ENCODE data around the gene UBLCP1.
A peak's percentile ranks its signal among the peaks of the same experiment; 100 is the strongest.
"Not testable (repeated sequence)": the region's sequence is repeated elsewhere in the genome, so short reads cannot be mapped to it uniquely, and the experiment has no call there.

UBLCP1 gene, protein sequence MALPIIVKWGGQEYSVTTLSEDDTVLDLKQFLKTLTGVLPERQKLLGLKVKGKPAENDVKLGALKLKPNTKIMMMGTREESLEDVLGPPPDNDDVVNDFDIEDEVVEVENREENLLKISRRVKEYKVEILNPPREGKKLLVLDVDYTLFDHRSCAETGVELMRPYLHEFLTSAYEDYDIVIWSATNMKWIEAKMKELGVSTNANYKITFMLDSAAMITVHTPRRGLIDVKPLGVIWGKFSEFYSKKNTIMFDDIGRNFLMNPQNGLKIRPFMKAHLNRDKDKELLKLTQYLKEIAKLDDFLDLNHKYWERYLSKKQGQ

DNA sequence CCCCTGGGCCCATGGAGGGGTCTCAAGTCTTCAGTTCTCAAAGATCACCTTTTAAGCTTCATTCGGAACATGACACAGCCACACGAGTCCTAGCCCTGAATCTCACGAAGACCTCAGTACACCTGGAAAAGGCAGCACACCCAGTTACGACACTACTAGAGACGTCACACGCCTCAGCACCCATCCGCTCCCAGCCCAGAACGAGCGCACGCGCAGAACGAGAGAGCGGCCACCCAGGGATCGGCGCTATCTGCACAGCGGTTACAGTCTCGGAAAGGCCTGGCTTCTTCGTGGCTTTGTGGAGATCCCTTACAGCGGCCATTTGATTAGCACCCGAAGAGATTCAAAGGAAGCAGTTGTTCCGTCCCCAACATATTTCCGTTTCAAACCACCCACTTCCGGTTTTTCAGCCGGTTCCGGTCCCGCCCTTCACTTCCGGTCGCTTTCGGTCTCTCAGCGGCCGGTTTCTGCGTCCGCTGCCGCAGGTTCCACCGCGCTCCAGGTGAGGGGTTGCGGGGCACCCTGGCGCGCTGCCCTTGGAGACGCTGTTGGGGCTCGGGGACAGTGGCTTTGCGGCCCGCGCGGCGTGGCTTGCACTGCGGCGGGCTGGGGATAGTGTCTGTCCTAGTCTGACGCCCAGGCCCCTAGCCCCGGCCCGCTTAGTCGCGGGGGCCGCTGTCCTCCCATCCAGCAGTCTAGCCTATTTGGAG is at the start of gene UBLCP1:
Gene UBLCP1 (plus strand): TSS at position 432 of the 710 bp plus-strand sequence. CDS start 5,626 bp downstream, outside the sequence.
- DNase-seq, result peak; percentile 85

DNA sequence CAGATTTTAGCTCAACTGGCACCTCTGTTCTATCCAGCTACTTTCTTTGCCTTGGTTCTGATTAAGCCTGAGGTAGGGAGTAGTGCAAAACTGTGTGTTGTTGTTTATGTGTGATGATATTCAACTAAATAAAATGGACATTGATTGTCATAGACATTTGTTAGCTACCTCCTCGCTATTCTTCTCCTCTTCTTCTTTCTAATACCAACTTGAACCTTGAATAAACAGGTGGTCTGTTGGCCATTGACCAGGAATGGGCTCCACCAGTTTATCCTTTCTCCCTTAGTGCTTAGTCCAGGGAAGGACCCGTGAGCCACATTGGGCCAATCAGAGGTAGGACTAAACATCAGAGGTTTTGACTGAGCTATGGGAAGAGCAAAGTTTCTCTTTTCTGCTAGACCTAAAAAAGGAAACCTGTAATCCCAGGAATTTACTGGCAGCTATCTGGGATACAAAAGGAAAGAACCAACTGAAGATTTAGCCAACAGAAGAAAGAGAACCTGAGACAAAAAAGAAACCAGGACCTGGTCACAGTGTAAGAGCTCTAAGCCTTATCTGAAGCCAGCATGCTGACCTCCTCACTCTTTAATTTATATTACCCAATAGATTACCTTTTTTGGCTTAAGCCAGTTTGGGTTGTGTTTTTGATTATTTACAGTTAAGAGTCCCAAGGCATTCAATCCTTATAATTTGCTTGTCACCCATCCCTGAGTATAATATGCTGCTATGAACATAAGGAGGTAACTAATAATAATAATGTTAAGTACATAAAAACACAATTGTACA is 48.4 kb upstream of the UBLCP1 start:
- no peak for DNase-seq

DNA sequence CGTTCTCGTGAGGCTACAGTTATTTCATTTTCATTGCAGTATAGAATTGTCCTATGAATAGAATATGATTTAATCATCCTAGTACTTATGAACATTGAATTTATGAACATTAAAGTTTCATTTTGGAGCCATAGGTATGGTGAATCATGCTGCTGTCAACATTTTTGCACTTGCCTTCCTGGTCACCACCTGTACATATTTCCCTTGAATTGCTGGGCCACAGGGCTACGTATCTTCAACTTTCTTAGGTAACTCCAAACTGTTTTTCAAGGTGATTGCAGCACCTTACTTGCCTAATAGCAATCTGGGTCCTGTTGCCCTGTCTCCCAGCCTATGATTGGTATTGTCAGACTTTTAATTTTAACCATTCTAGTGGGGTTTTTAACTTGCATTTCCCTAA is 47.2 kb upstream of the UBLCP1 start:
- no peak for DNase-seq

DNA sequence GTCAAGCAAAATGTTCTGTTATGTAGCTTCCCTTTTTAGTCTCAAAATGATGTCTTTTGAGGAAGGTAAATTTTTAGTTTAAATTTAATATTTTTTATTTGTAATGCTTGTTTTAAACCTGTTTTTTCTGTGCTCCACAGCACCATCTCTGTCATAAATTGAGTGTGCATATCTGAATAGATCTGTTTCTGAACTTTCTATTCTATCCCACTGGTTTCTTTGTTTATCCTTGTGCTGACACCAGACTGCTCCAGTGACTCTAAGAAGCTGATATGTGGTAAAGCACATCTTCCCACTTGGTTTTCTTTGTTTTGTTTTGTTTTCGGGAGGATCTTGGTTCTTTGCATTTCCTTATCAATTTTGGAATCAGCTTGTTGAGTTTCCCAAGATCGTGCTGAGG is 46.6 kb upstream of the UBLCP1 start:
- DNase-seq, result no peak

DNA sequence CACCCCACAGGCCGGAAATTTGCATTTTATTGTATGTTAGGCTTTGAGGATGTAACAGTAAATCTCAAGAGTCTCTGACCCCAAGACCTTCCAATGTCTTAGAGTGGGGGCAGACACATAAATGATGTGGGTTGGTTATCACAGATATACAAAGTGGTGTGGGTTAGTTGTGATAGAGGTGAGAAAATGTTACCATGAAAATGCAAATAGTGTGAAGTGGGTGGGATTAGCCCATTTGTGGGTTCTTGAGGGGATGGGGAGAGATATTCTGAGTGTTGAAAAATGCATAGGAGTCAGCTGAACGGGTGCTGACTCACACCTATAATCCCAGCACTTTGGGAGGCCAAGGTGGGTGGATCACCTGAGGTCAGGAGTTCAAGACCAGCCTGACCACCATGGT is 45.9 kb upstream of the UBLCP1 start:
- no peak for DNase-seq

DNA sequence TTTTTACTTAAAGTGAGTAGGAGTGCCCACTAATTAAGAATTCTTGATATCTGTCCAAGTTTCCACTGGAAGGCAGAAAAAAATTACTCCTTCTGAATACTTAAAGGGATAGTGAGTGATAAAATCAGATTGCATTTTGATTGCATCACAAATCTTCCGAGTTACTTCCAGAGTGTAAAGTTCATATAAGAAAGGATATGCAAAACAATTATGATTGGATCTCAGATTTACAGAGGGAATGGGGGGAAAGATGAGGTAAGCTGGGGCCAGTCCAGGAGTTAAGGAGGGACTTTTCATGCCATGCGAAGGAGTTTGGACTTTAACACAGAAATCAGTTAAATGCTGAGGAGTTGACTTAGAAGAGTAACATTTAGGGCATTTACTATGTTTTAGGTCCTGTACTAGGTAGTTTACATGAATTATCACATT is 44.5 kb upstream of the UBLCP1 start:
- no peak for DNase-seq

DNA sequence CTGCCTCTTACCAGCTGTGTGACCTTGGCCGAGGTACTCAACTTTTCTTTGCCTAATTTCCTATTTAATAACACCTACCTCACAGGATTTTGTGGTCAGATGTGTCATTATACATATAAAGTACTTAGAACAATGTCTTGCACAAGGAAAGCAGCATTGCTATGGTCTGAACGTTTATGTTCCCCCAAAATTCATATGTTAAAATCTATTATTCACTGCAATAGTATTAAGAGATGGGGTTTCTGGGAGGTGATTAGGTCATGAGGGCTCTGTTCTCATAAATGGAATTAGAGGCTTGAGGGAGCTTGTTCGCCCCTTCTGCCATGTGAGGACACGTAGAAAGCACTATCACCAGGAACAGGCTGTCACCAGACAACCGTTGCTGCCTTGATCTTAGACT is 42.9 kb upstream of the UBLCP1 start:
- DNase-seq, result no peak

DNA sequence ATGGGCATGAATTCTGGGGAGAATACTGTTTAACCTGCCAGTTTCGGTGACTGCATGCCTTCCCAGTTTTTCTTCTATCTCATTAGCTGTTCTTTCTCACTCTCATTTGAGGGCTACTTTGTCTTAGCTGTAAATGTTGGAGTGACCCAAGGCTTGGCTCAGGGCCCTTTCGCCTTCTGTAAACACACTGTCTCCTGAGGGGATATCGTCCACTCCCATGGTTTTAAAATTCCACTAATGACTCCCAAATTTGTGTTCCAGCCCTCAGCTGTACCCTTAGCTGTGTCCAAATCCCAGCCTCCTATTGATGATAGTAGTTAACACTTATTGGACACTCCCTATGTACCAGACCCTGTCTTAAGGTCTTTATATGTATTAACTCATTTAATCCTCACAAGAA is 39.6 kb upstream of the UBLCP1 start:
- no peak for DNase-seq

DNA sequence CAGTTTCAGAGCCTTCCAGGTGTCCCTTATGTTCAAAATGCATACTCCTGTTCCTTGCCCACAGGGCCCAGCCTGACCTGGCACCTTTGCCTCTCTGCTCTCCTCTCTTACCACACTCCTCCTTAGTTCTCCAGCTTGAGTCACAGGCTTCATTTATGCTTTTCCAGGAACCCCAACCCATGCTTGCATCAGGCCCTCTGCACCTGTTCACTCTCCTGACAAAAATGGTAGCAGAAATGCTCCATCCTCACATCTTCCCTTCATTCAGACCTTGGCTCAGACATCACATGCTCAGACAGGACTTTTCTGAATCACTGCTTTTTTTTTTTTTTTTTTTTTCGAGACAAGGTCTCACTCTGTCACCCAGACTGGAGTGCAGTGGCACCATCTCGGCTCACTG is 38.6 kb upstream of the UBLCP1 start:
- no peak for DNase-seq

DNA sequence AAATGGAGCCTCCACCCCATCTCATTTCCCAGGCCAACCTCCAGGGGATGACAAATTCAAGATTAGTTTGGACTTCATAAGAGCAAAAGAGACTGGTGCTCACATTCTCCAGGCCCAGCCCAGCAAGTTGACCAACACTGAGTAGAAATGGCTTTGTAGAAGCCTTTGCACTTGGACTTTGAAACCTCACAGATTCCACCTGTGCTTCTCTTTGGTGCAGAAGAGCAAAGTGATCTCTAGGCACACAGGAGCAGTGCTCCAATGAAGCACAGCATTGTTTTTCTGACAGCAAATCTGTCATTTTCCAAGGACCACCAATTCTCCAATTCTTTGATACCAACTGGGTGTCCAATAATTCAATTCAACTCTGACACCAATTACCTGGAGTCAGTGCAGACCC is 36.6 kb upstream of the UBLCP1 start:
- DNase-seq, result no peak

DNA sequence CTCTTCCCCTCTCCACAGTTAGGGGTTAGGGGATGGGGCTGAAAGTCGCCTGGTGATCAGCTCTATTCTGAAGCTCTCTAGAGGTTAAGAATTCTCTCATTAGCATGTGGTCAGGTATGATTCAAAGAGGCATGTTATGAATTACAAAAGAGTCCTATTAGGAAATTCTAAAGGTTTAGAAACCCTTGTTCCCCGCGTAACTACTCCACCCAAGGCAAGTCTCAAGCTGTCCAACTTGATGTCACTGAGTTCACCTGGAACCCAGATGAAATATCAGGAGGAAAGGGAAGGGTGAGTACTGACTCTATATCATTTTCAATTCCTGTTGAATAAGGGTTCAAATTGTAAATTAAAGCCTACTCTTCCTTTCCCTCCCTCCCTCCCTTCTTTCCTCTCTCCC is 35.6 kb upstream of the UBLCP1 start:
- no peak for DNase-seq

DNA sequence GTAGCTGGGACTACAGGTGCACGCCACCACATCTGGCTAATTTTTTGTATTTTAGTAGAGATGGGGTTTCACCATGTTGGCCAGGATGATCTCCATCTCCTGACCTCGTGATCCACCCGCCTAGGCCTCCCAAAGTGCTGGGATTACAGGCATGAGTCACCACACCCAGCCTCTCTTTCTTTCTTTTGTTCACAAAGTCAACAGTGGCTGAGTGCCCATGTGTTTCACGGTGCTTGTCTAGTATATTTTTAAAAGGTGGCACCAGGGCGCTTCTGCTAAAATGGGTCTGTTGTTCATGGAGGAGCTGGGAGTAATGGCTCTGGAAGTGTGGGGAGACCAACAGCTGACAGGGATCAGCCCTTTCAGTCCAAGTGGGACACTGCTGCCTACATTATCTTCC is 35.0 kb upstream of the UBLCP1 start:
- not testable (repeated sequence) for DNase-seq

DNA sequence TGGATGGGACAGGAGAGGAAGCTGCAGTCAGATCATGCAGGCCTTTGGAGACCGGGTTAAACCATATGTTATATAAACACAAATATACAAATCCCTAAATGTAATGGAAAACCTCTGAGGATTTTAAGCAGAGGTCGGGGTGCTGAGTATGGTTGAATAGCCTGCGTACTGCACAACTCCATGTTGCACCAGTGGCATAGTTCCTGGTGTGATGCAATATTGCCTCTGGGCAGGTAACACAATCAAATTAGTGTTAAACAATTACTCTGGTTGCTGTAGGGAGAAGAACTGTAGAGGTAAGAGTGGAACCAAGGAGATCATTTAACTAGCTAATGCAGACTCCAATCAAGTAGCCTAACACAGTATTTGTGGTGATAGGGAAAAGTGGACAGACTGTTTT is 32.4 kb upstream of the UBLCP1 start:
- no peak for DNase-seq

DNA sequence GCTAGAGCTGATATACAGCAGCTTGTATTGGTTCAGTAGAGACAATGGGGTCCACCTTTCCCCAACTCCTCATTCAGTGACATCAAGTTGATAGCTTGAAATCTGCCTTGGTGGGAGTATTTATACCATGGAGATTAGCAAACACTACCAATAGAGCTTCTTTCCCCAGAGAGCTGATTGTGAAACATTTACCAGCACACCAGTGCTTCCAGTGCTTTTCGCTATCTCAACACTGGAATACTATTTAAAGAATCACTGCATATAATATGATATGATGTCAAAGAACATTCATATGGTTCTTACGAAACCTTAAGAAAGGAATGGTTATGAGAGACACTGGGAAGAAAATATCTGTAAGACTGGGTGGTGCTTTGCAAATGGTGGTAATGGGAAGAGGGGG is 31.9 kb upstream of the UBLCP1 start:
- no peak for DNase-seq

DNA sequence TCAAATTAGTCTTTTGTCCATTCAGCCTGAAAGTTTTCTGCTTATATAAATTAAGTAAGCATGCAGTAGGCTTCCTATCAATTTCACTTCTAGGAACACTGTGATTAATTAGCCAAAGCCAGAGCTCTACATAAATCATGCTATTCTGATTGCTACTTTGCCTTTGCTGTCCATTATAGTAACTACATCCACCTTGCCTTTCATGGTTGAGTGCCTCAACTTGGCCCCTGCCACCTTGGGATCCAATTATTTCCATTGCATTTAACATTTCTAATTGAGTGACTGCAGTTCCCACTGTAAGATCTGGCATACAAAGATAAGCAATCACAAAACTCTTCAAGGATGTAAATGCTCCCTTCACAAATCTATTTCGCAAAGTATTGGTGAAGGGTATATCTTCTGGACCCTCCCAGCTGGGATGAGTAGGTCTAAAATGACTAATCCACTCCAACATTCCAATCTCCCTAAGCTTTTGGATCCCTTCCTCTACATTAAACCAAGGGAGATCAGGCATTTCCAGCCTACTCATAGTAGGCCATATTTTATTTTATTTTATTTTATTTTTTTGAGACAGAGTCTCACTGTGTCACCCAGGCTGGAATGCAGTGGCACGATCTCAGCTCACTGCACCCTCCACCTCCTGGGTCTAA is 27.1 kb upstream of the UBLCP1 start:
- not testable (repeated sequence) for DNase-seq

DNA sequence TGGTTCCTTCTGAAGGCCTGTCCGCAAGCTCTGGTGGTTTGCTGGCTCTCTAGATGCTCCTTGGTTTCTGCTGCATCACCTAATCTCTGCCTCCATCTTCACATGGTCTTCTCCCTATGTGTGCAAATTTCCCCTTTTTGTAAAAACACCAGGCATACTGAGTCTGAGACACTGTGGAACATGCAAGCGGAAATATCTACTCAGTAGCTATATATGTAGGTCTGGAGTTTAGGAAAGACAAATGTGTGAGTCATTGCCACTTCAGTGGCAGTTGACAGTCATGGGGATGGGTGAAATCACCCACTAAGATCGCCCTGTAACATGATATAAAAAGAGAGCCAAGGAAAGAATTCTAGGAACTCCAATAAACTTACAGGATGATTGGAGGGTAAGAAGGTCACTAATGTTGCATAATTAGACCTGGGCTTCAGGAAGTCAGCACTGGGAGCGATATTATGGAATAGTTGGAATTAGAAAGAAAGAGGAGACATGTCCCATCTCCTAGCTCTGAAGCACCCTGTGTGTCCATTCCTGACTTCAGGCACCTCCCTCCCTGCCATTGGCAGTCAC is 22.7 kb upstream of the UBLCP1 start:
- no peak for DNase-seq

DNA sequence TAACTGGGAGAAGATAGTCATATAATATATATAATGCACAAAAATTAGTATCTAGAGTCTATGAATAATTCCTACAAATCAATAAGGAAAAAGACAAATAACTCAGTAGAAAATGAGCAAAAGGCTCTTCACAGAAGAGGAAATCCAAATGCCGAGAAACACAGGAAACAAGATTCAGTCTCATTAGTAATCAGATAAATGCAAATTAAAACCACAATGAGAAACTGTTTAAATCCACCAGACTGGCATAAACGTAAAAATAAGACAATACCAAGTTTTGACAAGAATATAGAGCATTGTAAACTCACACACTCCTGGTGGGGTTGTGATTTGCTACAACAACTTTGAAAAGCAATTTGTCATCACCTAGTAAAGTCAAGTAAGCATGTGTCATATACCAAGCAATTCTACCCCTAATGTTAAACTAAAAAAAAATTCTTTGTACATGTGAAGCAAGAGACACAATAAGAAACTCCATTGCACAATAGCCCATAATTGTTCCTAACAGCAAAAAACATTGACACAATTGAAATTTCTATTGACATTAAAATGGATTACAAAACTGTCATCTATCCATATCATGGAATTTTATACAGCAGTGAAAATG is 21.0 kb upstream of the UBLCP1 start:
- DNase-seq, result no peak

DNA sequence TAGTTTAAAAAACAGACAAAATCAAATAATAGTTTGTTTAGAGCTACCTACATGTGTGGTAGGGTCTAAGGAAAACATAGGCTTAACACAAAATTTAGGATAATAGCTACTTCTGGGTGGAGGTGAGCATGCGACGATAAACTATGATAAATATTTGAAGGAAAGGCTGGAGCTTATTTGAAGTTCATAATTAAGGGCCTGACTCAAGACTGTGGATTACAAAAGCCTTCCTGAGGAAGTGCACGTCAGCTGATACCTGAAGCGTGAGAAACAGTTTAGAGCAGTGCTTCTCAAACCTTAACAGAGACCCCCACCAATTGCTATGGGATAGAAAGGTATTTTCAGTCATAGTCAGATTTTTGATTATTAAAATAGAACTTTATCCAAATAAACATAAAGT is 20.4 kb upstream of the UBLCP1 start:
- DNase-seq, result no peak

DNA sequence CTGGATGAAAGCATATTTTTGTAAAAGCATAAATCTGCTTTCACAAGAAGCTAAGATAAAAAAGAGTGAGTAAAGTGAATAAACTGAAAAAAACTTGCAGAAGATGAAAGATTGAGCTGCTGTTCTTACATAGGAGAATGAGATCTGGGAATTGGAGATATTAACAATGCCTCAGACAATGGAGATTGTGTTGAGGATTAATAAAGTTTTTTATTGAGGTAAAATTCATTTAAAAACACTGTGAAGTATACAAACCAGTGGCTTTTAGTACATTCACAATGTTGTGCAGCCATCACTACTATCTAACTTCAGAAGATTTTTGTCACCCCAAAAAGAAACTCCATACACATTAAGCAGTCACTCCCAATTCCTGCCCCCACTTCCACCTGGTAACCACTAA is 19.7 kb upstream of the UBLCP1 start:
- no peak for DNase-seq

DNA sequence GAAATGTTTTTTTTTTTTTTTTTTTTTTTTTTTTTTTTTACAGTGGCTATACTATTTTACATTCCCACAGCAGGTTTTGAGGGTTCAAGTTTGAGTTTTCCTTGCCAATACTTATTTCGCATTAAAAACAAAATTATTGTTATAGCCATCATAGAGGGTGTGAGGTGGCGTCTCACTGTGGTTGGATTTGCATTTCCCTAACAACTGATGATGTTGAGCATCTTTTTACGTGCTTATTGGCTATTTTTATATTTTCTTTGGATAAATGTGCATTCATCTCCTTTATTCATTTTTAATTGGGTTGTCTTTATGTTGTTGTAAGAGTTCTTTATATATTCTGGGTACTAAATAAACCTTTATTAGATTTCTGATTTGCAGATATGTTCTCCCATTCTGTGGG is 18.9 kb upstream of the UBLCP1 start:
- DNase-seq, result no peak

DNA sequence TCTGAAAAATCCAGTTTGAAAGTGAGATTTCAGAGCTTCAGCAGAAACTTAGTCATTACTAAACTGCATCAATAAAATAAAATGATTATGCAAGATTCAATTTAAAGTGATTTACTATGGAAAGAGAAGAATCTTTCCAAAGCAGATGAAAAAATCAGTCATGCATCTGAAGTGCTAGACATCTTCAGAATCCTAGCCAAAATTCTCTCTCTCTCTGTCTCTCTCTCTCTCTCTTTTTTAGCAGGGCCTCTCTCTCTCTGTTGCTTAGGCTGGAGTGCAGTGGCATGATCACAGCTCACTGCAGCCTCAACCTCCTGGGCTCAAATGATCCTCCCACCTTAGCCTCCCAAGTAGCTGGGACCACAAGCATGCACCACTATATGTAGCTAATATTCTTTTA is 18.2 kb upstream of the UBLCP1 start:
- DNase-seq, result no peak

DNA sequence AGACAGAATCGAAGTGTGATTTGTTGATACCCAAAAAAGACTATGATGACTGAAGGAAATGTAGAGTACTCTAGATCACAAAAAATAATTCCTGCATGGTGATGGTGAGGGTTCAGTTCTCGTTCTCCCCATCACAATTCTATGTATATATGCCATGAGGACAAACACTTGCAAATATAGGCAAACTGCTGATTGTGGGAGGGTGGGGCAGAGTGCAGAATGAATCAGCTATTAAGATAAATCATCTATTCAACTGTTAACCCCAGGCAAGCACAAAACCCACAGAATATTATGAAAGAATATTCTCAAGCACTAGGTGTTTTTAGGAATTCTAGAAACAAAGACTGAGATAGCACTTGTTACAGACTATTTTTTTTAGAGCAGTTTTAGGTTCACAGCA is 13.9 kb upstream of the UBLCP1 start:
- no peak for DNase-seq

DNA sequence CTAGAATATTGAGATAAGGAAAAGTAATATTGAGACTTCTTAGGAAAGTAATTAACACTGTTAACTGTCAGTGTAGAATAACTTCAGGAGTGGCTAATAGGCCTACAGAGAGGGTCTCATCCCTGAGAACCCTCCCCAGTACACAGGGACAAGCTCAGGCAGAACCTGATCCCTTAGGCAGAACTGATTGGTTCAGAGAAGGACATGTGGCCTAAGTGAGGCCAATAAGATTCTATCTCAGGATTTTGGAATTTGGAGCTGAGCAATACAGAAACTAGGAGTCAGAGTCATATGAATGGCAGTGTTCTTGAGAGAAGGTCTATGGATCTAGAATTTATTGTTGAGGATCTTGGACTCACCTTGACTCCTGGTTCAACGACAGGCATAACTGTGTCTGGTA is 10.9 kb upstream of the UBLCP1 start:
- DNase-seq, result no peak
